Measurements from ENCODE around the gene GRIPAP1. TPM values are rescaled to one million over a fixed set of nuclear protein-coding genes. Genes with fewer than 3 reads are reported as not detected.

GRIPAP1 gene
- total RNA-seq, 1 donor from 2014 or later: 24.6 TPM

DNA sequence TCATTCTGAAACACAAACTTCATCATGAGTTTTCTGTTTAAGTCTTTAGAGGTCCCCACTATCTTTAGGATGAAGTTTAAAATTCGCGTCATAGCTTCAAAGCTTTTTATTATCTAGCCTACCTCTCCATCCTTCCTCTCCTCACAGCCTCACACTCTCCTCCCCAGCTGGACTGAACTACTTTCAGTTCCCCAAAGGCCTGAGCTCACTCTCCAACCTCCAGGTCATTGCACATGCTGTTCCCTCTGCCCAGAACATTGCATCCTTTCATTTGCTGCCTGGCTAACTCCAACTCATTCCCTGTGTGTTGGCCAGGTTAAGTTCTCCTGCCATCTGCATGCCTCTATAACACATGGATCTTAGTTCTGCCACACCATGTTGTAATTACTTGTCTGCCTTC, 41.8 kb downstream of the GRIPAP1 start:
- TF ChIP-seq, protein P1, sequence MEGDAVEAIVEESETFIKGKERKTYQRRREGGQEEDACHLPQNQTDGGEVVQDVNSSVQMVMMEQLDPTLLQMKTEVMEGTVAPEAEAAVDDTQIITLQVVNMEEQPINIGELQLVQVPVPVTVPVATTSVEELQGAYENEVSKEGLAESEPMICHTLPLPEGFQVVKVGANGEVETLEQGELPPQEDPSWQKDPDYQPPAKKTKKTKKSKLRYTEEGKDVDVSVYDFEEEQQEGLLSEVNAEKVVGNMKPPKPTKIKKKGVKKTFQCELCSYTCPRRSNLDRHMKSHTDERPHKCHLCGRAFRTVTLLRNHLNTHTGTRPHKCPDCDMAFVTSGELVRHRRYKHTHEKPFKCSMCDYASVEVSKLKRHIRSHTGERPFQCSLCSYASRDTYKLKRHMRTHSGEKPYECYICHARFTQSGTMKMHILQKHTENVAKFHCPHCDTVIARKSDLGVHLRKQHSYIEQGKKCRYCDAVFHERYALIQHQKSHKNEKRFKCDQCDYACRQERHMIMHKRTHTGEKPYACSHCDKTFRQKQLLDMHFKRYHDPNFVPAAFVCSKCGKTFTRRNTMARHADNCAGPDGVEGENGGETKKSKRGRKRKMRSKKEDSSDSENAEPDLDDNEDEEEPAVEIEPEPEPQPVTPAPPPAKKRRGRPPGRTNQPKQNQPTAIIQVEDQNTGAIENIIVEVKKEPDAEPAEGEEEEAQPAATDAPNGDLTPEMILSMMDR (conservative IDR thresholded peaks at IDR 0.05; ENCODE audit: low read depth, low read length): no peak
- DNase-seq (ENCODE audit: low read depth): no peak
- H3K4me3 ChIP-seq (ENCODE audit: low read depth, low read length): no peak overlapping the region

- DNase-seq (ENCODE audit: low read depth): no peak
- H3K4me3 ChIP-seq (ENCODE audit: low read depth, low read length): peak overlapping the region; percentile 55
- TF ChIP-seq, protein P1 (conservative IDR thresholded peaks at IDR 0.05; ENCODE audit: low read depth, low read length): no peak
Measured at GRCh38 chrX:48958635-48959094, 43.4 kb downstream of the GRIPAP1 start.

GRCh38 chrX:48957827-48958634, 44.0 kb downstream of the GRIPAP1 start:
- peak overlapping the region; percentile 55 for H3K4me3 ChIP-seq (ENCODE audit: low read depth, low read length)
- TF ChIP-seq, protein P1 (conservative IDR thresholded peaks at IDR 0.05; ENCODE audit: low read depth, low read length): no peak
- DNase-seq (ENCODE audit: low read depth): peak; percentile 70

GRCh38 chrX:48957477-48957826, 44.6 kb downstream of the GRIPAP1 start, which contains the start of gene OTUD5:
TSS of gene OTUD5 (minus strand) at chrX:48957607. CDS start at chrX:48957570, 37 bp downstream.
- TF ChIP-seq, protein P1 (conservative IDR thresholded peaks at IDR 0.05; ENCODE audit: low read depth, low read length): no peak
- H3K4me3 ChIP-seq (ENCODE audit: low read depth, low read length): peak within 1 kb of the TSS; percentile 55
- DNase-seq (ENCODE audit: low read depth): no peak

GRCh38 chrX:48956728-48957414, 45.2 kb downstream of the GRIPAP1 start:
- H3K4me3 ChIP-seq (ENCODE audit: low read depth, low read length): peak overlapping the region; percentile 55
- no peak for DNase-seq (ENCODE audit: low read depth)
- TF ChIP-seq, protein P1 (conservative IDR thresholded peaks at IDR 0.05; ENCODE audit: low read depth, low read length): no peak

DNA sequence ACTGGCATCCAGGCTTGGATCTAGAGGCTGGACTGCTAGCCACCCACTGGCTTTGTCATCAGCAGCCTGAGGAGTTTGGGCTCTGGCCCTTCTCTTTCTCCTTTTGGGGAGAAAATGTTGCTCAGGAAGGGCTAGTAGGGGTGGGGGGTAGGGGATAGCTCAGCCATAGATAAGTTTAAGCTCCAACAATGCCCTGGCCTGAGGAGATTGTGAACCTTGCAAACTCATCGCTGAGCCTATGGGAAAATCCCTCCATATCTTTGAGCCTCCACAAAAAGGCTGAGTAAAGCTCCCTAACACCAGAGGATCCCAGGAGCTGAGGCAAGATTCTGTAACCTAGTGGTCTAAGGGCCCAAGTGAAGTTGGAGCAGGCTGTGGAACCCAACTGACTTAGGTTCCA, 53.5 kb downstream of the GRIPAP1 start:
- TF ChIP-seq, protein P1 (conservative IDR thresholded peaks at IDR 0.05; ENCODE audit: low read depth, low read length): no peak
- no peak overlapping the region for H3K4me3 ChIP-seq (ENCODE audit: low read depth, low read length)
- DNase-seq (ENCODE audit: low read depth): no peak

Measured in epithelial cell of proximal tubule (primary cell).